IPS-20b (cell line): ENCODE results near the gene KRT9.
A peak's percentile ranks its signal among the peaks of the same experiment; 100 is the strongest.

ENCODE experiments used
- H3K27ac ChIP-seq: one replicate; pipeline ENCODE4 v1.5.1; 2013; ENCODE audit warnings: low read length
- H3K27me3 ChIP-seq: 2 replicates; pipeline ENCODE4 v1.6.1; 2013; ENCODE audit warnings: mild to moderate bottlenecking, low read length, inconsistent platforms; ENCODE audit not compliant: insufficient read depth
- H3K36me3 ChIP-seq: 2 replicates; pipeline ENCODE4 v1.6.1; 2013; ENCODE audit warnings: low read depth, mild to moderate bottlenecking, inconsistent platforms, low read length, moderate library complexity; ENCODE audit not compliant: insufficient read depth
- H3K4me1 ChIP-seq: 2 replicates; pipeline ENCODE4 v1.6.1; 2013; ENCODE audit warnings: mild to moderate bottlenecking, control low read depth, inconsistent platforms, low read length, moderate library complexity; ENCODE audit not compliant: insufficient read depth
- H3K4me3 ChIP-seq: 2 replicates; pipeline ENCODE4 v1.5.1; 2013; ENCODE audit warnings: mild to moderate bottlenecking, low read length, inconsistent platforms
- H3K9ac ChIP-seq: 2 replicates; pipeline ENCODE4 v1.6.1; 2013; ENCODE audit warnings: low read depth, mild to moderate bottlenecking, inconsistent platforms, low read length, moderate library complexity
- H3K9me3 ChIP-seq: 2 replicates; pipeline ENCODE4 v1.6.1; 2013; ENCODE audit warnings: mild to moderate bottlenecking, low read depth, low read length, inconsistent platforms; ENCODE audit not compliant: insufficient read depth

KRT9 gene

GRCh38 chr17:41563607-41564170, 8.2 kb downstream of the KRT9 start:
- H3K9ac ChIP-seq = no peak overlapping the region
- no peak overlapping the region for H3K27ac ChIP-seq
- H3K36me3 ChIP-seq = no peaks in the 10 kb centered on the region
- no peaks in the 10 kb centered on the region for H3K9me3 ChIP-seq
- H3K27me3 ChIP-seq = no peaks in the 10 kb centered on the region; the same call in 1 of the 2 replicates
- no peak overlapping the region for H3K4me3 ChIP-seq
- no peaks in the 10 kb centered on the region for H3K4me1 ChIP-seq

GRCh38 chr17:41561554-41561953, 10.3 kb downstream of the KRT9 start:
- H3K9me3 ChIP-seq = no peaks in the 10 kb centered on the region
- H3K4me1 ChIP-seq = no peaks in the 10 kb centered on the region
- no peak overlapping the region for H3K4me3 ChIP-seq
- H3K27ac ChIP-seq = no peak overlapping the region
- no peaks in the 10 kb centered on the region for H3K36me3 ChIP-seq
- H3K9ac ChIP-seq = no peak overlapping the region
- H3K27me3 ChIP-seq = no peaks in the 10 kb centered on the region

- Histone ChIP-seq H3K27me3 (no peaks in the 10 kb centered on the region), H3K9me3 (no peaks in the 10 kb centered on the region)
These were observed 12.3 kb downstream of the KRT9 start for GRCh38 chr17:41559548-41559947.

GRCh38 chr17:41556931-41557330, 14.9 kb downstream of the KRT9 start:
- Histone ChIP-seq H3K4me3 (no peak overlapping the region), H3K9me3 (no peaks in the 10 kb centered on the region), H3K27me3 (no peaks in the 10 kb centered on the region)

More at GRCh38 chr17:41559548-41559947, 12.3 kb downstream of the KRT9 start:
- Histone ChIP-seq H3K36me3 (no peaks in the 10 kb centered on the region), H3K9ac (no peak overlapping the region), H3K4me1 (no peaks in the 10 kb centered on the region), H3K4me3 (no peak overlapping the region), H3K27ac (no peak overlapping the region)

GRCh38 chr17:41556306-41556705, 15.6 kb downstream of the KRT9 start:
- no peaks in the 10 kb centered on the region; the same call in 1 of the 2 replicates for H3K4me1 ChIP-seq
- H3K27ac ChIP-seq = no peak overlapping the region
- no peaks in the 10 kb centered on the region for H3K9me3 ChIP-seq
- no peaks in the 10 kb centered on the region for H3K36me3 ChIP-seq
- no peak overlapping the region for H3K9ac ChIP-seq
- no peaks in the 10 kb centered on the region for H3K27me3 ChIP-seq
- H3K4me3 ChIP-seq = no peak overlapping the region

More at GRCh38 chr17:41556931-41557330, 14.9 kb downstream of the KRT9 start:
- Histone ChIP-seq H3K36me3 (no peaks in the 10 kb centered on the region), H3K4me1 (no peaks in the 10 kb centered on the region; the same call in 1 of the 2 replicates), H3K9ac (no peak overlapping the region), H3K27ac (no peak overlapping the region)

GRCh38 chr17:41555105-41555887, 16.6 kb downstream of the KRT9 start:
- no peak overlapping the region for H3K4me3 ChIP-seq
- H3K9ac ChIP-seq = no peak overlapping the region
- H3K36me3 ChIP-seq = no peaks in the 10 kb centered on the region
- H3K4me1 ChIP-seq = no peaks in the 10 kb centered on the region; the same call in 1 of the 2 replicates
- H3K9me3 ChIP-seq = no peaks in the 10 kb centered on the region
- no peak overlapping the region for H3K27ac ChIP-seq
- no peaks in the 10 kb centered on the region for H3K27me3 ChIP-seq

GRCh38 chr17:41553987-41554680, 17.7 kb downstream of the KRT9 start:
- H3K9me3 ChIP-seq = no peaks in the 10 kb centered on the region
- H3K4me1 ChIP-seq = peaks cover 3% of the 10 kb centered on the region; the same call in 1 of the 2 replicates
- no peak overlapping the region for H3K27ac ChIP-seq
- no peak overlapping the region for H3K4me3 ChIP-seq
- H3K9ac ChIP-seq = no peak overlapping the region
- no peaks in the 10 kb centered on the region for H3K36me3 ChIP-seq
- H3K27me3 ChIP-seq = no peaks in the 10 kb centered on the region

- Histone ChIP-seq H3K27me3 (peaks cover 2% of the 10 kb centered on the region; the same call in 1 of the 2 replicates), H3K27ac (no peak overlapping the region), H3K9ac (no peak overlapping the region), H3K4me1 (peaks cover 6% of the 10 kb centered on the region; the same call in 1 of the 2 replicates), H3K36me3 (no peaks in the 10 kb centered on the region), H3K9me3 (no peaks in the 10 kb centered on the region), H3K4me3 (no peak overlapping the region)
These were observed 18.7 kb downstream of the KRT9 start for GRCh38 chr17:41553176-41553575.

- Histone ChIP-seq H3K9me3 (no peaks in the 10 kb centered on the region), H3K9ac (no peak overlapping the region), H3K4me3 (no peak overlapping the region), H3K27me3 (peaks cover 5% of the 10 kb centered on the region; the same call in 1 of the 2 replicates), H3K27ac (no peak overlapping the region), H3K36me3 (no peaks in the 10 kb centered on the region), H3K4me1 (peaks cover 6% of the 10 kb centered on the region; the same call in 1 of the 2 replicates)
These were observed 19.4 kb downstream of the KRT9 start for GRCh38 chr17:41552455-41552854.

- no peak overlapping the region for H3K27ac ChIP-seq
- no peaks in the 10 kb centered on the region; the same call in 1 of the 2 replicates for H3K9me3 ChIP-seq
- no peak overlapping the region for H3K9ac ChIP-seq
- no peaks in the 10 kb centered on the region for H3K36me3 ChIP-seq
- peaks cover 5% of the 10 kb centered on the region; the same call in 1 of the 2 replicates for H3K27me3 ChIP-seq
- H3K4me3 ChIP-seq = no peak overlapping the region
- H3K4me1 ChIP-seq = peaks cover 6% of the 10 kb centered on the region; the same call in 1 of the 2 replicates
These were observed 20.5 kb downstream of the KRT9 start for GRCh38 chr17:41551365-41551764.

GRCh38 chr17:41549596-41550039, 22.2 kb downstream of the KRT9 start:
- peaks cover 5% of the 10 kb centered on the region; the same call in 1 of the 2 replicates for H3K27me3 ChIP-seq
- H3K9me3 ChIP-seq = no peaks in the 10 kb centered on the region; the same call in 1 of the 2 replicates
- no peak overlapping the region for H3K27ac ChIP-seq
- H3K9ac ChIP-seq = 0 out of 2 replicates have a peak overlapping the region, but pooled peaks have one; percentile 60
- H3K4me3 ChIP-seq = peak overlapping the region; percentile 46; the same call in 1 of the 2 replicates
- peaks cover 10% of the 10 kb centered on the region; the same call in 1 of the 2 replicates for H3K4me1 ChIP-seq
- H3K36me3 ChIP-seq = no peaks in the 10 kb centered on the region
